ENCODE data around the gene PSORS1C2.

PSORS1C2 gene

DNA sequence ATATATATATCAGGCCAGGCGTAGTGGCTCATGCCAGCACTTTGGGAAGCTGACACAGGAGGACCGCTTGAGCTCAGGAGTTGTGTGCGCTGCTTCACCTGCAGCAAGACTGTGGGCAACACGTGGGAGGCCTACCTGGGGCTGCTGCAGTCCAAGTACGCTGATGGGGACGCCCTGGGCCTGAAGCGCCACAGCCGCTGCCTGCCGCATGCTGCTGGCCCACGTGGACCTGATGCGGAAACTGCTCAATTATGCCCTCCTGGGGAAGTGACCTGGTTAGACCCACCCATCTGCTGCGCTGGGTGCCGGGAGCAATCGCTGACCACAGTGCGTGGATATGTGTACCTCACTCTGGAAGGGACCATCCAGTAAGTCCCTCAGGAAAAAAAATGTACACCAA lies 1.8 kb upstream of the PSORS1C2 start:
- DNase-seq (ENCODE audit: low read depth): no peak

DNA sequence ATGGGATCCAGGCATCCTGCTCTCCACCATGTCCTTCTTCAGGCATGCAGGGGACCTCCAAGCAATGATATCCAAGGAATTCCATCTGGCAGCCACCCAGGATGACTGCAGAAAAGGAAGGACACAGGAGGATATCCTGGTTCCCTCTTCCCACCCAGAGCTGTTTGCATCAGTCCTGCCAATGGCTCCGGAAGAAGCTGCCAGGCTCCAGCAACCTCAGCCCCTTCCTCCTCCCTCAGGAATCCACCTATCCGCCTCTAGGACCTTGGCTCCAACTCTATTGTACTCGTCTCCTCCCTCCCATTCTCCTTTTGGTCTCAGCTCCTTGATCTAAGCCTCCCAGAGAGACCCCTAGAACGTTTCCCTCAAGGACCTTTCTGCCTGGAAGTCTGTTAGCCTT lies 733 bp upstream of the PSORS1C2 start:
- DNase-seq (ENCODE audit: low read depth): no peak

DNA sequence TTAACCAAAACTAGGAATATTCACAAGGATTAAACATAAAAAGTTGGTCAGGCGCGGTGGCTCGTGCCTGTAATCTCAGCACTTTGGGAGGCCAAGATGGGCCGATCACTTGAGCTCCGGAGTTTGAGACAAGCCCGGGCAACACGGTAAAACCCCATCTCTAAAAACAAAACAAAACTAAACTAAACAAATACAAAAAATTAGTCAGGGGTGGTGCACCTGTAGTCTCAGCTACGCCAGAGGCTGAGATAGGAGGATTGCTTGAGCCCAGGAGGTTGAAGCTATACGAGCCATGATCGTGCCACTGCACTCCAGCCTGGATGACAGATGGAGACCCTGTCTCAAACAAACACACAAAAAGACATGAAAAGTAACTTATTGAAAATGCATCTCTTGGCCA lies 3.2 kb downstream of the PSORS1C2 start:
- DNase-seq (ENCODE audit: low read depth): no peak

- no peak for DNase-seq (ENCODE audit: low read depth)
These were observed 6.1 kb downstream of the PSORS1C2 start for GRCh38 chr6:31132806-31133205.

- no peak for DNase-seq (ENCODE audit: low read depth)
These were observed 7.3 kb downstream of the PSORS1C2 start for GRCh38 chr6:31131595-31131994.

GRCh38 chr6:31130751-31131150 lies 8.1 kb downstream of the PSORS1C2 start:
- DNase-seq (ENCODE audit: low read depth): no peak

- no peak for DNase-seq (ENCODE audit: low read depth)
These were observed 9.7 kb downstream of the PSORS1C2 start for GRCh38 chr6:31129130-31129529.

DNA sequence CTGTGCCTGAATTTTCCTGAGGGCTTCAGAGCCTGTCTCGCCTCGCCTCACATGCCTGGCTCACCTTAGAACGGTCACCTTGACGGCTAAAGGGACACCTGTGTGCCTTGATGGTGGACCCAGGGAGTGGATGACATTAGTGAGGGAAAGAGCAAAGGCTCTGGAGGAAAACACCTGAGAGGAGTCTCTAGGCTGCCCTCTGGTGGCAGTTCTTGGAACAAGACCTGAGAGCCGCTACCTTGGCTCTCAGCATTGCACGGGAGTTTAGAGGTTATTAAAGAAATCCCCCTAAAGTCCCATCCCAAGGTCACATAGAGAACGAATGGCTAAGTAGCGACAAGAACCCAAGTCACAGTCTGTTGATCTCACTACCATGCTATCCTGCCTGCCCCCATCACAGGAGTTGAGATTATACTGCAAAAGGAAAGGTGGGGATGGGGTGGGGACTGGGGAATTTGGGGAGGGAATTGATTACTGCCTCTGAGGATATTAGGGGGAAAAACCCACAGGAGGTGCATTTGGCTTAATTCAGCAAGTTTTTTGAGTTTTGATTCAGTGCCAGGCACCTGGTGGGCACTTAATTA lies 10.7 kb downstream of the PSORS1C2 start:
- DNase-seq (ENCODE audit: low read depth): peak; percentile 42

- no peak for DNase-seq (ENCODE audit: low read depth)
These were observed 12.3 kb downstream of the PSORS1C2 start for GRCh38 chr6:31126396-31127175.

DNA sequence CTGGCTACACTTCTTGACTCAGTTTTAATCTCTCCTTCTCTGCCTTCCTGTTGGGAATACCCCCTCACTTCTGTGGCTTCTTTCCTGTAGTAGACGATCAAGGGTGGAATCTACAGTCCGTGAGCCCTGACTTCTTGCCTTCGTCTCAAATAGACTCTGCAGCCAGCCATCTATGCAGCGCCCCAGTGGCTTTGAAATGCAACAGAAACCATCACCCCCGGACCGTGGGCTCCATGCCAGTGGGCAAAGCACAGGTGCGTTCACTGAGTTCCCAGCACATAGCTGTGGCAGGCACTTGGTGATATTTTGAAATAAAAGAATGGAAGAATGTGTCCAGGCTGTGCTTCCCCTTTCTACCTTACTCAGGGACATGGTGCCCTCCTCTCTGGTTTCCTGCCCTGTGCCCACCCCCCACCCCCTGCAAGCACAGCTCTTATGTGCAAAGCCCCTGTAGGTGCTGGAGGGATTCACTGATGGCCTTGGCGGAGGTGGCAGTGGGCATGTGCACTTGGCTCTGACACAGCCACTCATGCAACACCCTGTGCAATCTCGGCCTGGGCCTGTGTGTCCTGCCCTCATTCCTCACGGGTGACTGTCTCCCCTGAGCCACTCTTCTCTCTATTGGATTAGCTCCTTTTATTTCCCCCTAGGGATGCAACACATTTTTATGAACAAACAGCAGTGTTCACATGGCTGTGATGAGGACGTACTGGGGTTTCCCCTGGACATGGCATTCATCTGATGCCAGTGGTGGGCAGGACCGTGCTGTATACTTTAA lies 13.1 kb downstream of the PSORS1C2 start:
- DNase-seq (ENCODE audit: low read depth): no peak

GRCh38 chr6:31125162-31125561 lies 13.7 kb downstream of the PSORS1C2 start:
- no peak for DNase-seq (ENCODE audit: low read depth)

DNA sequence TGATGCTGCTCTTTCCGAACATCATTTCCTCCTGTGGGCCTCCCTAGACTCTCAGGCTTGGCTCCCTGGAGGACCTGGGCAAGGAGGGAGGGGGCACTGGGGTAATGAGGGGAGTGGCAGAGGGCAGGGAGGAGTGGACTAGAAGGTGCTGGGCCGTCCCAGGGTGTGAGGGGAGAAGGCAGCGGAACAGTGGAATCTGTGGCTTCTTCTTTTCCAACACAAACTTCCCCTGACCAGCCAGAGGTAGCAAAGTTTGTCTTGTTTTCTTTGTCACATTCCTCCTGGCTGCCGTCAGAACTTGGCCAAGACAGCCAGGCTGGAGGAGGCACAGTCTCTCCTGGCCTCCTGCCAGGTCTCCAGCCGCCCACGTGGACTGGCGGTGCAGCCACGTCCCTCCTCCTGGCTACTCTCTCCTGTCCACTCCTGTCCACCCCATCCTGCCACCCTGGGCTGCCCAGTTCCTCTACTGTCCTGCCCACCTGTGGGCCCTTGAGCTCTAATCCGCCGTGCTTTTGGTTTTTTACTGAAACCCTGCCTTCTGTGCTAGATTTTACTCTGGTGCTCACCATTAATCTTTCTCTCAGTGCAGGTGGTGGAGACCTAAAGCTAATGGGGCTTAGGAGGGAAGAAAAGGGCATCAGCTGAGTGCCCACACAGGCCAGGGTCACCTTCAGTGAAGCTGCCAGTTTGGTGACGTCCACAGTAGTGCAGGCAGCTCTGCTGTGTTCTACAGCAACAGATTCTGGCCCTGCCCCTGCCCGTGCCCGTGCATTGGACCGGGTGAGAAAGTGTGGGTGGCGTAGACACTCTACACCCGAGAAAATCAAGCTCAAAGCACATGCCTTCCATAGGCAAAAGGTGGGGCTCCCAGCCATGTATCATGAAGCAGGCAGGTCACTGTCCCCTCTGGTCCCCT lies 15.8 kb downstream of the PSORS1C2 start:
- DNase-seq (ENCODE audit: low read depth): no peak

- DNase-seq (ENCODE audit: low read depth): no peak
These were observed 17.6 kb downstream of the PSORS1C2 start for GRCh38 chr6:31121131-31121790.

GRCh38 chr6:31120151-31120915 lies 18.5 kb downstream of the PSORS1C2 start, which contains the start of gene CDSN:
CDSN (minus strand) TSS chr6:31120446; CDS start chr6:31120419, 27 bp downstream.
- no peak for DNase-seq (ENCODE audit: low read depth)

DNA sequence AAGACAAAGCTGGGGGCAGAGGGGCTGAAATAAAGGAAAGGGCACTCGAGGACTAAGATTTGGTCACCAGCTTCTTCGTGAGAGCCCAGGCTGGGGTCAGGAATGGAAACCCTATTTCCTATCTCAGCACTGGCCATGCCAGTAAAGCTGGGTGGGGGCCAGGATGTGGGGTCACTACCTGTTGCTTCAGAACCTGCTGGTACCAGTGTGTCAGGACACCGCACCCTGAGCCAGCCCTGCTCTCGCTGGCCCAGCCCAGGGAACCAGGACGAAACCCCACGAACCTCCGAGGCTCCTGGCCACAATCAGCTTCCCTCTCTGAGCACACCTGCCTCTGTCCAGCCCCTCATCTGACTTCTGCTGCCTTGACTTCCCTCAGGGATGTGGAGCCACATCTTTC lies 20.7 kb downstream of the PSORS1C2 start:
- no peak for DNase-seq (ENCODE audit: low read depth)

GRCh38 chr6:31116661-31117385 lies 22.0 kb downstream of the PSORS1C2 start:
- no peak for DNase-seq (ENCODE audit: low read depth)

DNA sequence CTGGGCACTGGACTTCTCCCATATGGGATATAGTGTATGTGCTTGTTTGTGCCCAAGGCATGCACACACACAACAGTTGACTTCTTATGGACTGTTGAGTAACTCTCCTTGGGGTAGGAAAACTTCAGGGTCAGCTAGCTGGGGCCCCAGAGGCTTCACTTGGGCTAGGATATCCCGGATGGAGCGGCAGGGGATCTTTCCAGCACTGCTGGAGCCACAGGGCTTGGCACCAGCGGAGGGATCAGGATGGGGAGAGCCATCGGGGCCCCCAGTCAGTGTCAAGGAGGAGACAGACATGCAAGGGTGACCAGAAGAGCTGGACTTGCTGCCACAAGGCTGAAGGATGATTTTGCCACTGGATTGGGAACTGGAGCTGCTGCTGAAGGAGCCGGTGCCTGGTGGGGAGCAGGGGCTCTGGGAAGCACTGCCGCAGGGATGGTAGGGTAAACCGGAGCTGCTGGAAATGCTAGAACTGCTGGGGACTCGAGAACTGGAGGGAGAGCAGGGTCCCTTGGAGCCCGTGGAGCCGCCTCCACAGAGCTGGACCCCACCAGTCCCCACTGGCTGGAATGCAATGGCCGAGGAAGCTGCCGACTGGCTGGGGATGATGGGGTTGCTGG lies 22.8 kb downstream of the PSORS1C2 start:
- DNase-seq (ENCODE audit: low read depth): no peak

DNA sequence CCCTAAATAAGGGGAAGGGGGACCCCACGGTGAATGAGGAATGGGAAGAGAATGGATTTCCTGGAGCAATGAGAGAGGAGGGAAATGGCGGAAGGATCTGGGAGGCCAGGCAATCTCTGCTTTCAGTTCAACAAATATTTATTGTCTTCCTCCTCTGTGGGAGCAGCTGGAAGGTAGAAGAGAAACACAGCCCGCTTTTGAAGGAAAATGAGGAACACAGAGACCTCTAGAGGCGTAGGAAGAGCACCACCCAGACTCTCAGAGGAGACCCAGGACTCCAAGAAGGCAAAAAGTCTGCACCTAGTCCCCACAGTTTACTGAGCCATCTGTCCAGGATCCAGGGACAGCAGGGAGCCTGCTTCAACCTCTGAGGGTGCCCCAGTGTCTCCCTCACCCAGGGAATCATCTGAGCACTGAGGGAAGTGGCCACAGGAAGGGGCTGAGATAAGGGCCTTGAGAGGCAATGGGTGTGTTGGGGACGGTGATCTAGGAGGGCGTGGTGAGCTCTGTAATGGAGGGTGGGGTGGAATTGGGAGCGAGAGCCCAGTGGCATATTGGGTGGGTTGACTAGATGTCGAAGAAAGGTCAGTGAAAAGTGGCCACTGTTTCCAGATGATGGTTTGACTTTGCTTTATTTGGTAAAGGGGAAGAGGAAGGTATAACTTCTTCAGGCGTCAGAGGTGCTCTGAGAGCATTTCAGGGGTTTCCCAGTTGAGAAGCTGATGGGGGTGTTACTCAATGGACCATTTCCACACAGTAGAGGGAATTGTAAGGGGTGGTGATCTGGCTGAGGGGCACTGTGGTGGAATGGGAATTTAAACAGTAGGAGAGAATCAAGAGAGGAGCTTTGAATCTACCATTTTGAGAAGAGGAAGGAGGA lies 23.7 kb downstream of the PSORS1C2 start:
- DNase-seq (ENCODE audit: low read depth): no peak

DNA sequence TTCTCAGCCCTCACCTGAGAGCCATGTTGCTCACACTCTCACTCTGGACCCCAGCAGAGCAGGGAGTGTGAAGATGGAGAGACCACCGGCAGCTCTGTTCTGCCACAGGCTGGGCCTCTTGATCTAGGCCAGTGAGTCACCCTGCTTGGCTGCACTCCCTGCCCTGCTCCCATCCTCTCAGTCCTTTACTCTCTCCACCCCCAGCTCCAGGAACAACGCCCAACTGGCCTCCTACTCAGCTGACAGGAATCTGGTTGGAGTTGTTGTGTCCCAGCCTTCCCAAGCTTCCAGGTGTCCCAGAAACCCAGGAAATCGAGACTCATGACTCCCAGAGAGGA lies 24.4 kb downstream of the PSORS1C2 start, which contains the start of gene PSORS1C1:
Gene PSORS1C1, plus strand, starts transcription at position 260 of the 338 bp plus-strand sequence. CDS start 14,833 bp downstream, outside the sequence.
- DNase-seq (ENCODE audit: low read depth): no peak

All from stimulated activated CD8-positive, alpha-beta memory T cell treated with anti-CD3 and anti-CD28 coated beads, Interleukin-7, amount 100 ng/mL, for 24 hours (primary cell).